Naive thymus-derived CD4-positive, alpha-beta T cell (primary cell): ENCODE measurements around the gene AGPAT4. TPM values are rescaled to one million over a fixed set of nuclear protein-coding genes. Genes with fewer than 3 reads are reported as not detected.

ENCODE experiments used
- ATAC-seq: fragments of 150-1000 bp; cut with Tn5 transposase; 2 replicates; pipeline ENCODE4 v1.10.0; 2021; ENCODE audit warnings: mild to moderate bottlenecking, moderate library complexity
- CTCF ChIA-PET: fragments of 350-600 bp; sonication (Branson Sonifier 250); formaldehyde crosslinking; loops from one replicate; lab custom pipeline; 2021; ENCODE audit warnings: antibody characterized with exemption; lab: Charles Lee
- POLR2A ChIA-PET: fragments of 350-600 bp; sonication (Branson Sonifier 250); formaldehyde crosslinking; loops from one replicate; lab custom pipeline; 2021; ENCODE audit warnings: antibody characterized with exemption, inconsistent platforms; lab: Charles Lee
- DNase-seq, 9 donors: peaks; one replicate each; pipeline versions ENCODE4 v3.0.0 to v3.0.0-alpha.2; 2020 to 2022; ENCODE audit warnings: mixed read lengths in 1 of 9
- H3K27ac ChIP-seq: one replicate; pipeline ENCODE4 v1.7.0; 2013; ENCODE audit warnings: mild to moderate bottlenecking, low read depth, low read length, moderate library complexity
- H3K27me3 ChIP-seq, 2 donors: one replicate each; pipeline ENCODE4 v1.7.0; 2013; ENCODE audit warnings: low read length in 2 of 2, mild to moderate bottlenecking in 2 of 2, moderate library complexity in 2 of 2; ENCODE audit not compliant: control insufficient read depth in 2 of 2, insufficient read depth in 2 of 2
- H3K36me3 ChIP-seq, 3 experiments: 1 replicate in 2 of 3; 2 replicates in 1 of 3; pipeline ENCODE4 v1.7.0; 2013; ENCODE audit warnings: low read length in 3 of 3, mild to moderate bottlenecking in 3 of 3, moderate library complexity in 1 of 3; ENCODE audit not compliant: insufficient read depth in 3 of 3, control insufficient read depth in 2 of 3
- H3K4me1 ChIP-seq, 2 donors: one replicate each; pipeline ENCODE4 v1.7.0; 2013; ENCODE audit warnings: low read length in 2 of 2, mild to moderate bottlenecking in 2 of 2, moderate library complexity in 1 of 2; ENCODE audit not compliant: control insufficient read depth in 2 of 2, insufficient read depth in 2 of 2
- H3K4me3 ChIP-seq: 2 replicates; pipeline ENCODE4 v1.7.0; 2013; ENCODE audit warnings: mild to moderate bottlenecking, low read length
- H3K9me3 ChIP-seq, 3 experiments: 1 replicate in 2 of 3; 2 replicates in 1 of 3; pipeline ENCODE4 v1.7.0; 2013; ENCODE audit warnings: low read length in 3 of 3; ENCODE audit not compliant: control insufficient read depth in 2 of 3
- H3K27ac Mint-ChIP-seq, 9 donors: one replicate each; pipeline ENCODE4 v1.8.0; 2020 to 2022; ENCODE audit warnings: mixed read lengths in 9 of 9, mild to moderate bottlenecking in 8 of 9, moderate library complexity in 5 of 9, inconsistent platforms in 2 of 9
- H3K27me3 Mint-ChIP-seq, 5 donors: one replicate each; pipeline ENCODE4 v1.8.0; 2021 to 2022; ENCODE audit warnings: mixed read lengths in 5 of 5, mild to moderate bottlenecking in 1 of 5
- H3K36me3 Mint-ChIP-seq, 5 donors: one replicate each; pipeline ENCODE4 v1.8.0; 2020 to 2022; ENCODE audit warnings: mixed read lengths in 5 of 5, mild to moderate bottlenecking in 3 of 5, inconsistent platforms in 1 of 5
- H3K4me1 Mint-ChIP-seq, 7 donors: one replicate each; pipeline ENCODE4 v1.8.0; 2020 to 2022; ENCODE audit warnings: mixed read lengths in 7 of 7, mild to moderate bottlenecking in 3 of 7, inconsistent platforms in 1 of 7
- H3K4me3 Mint-ChIP-seq, 10 donors: one replicate each; pipeline ENCODE4 v1.8.0; 2020 to 2022; ENCODE audit warnings: mild to moderate bottlenecking in 10 of 10, mixed read lengths in 10 of 10, moderate library complexity in 6 of 10, inconsistent platforms in 2 of 10
- H3K9me3 Mint-ChIP-seq, 11 donors: one replicate each; pipeline ENCODE4 v1.8.0; 2020 to 2022; ENCODE audit warnings: mixed read lengths in 11 of 11, mild to moderate bottlenecking in 4 of 11, inconsistent platforms in 1 of 11, moderate library complexity in 1 of 11
- intact Hi-C, 2 donors: fragments of 100-400 bp; cut with micrococcal nuclease; formaldehyde crosslinking; loops; one replicate each; pipeline ENCODE4 v1.15.1; 2023
- polyA plus RNA-seq, 2 donors: library from polyadenylated mRNA; unstranded; fragments of 300-500 nt; fragmentation: Illumina TruSeq; gene quantifications; one replicate each; pipeline ENCODE4 v1.2.3, GENCODE V29; 2021
- total RNA-seq, 6 experiments: library from RNA in 5 of 6; stranded (reverse) in 5 of 6; gene quantifications; 1 replicate in 5 of 6; 2 replicates in 1 of 6; pipeline ENCODE4 v1.2.3 and lab custom pipeline; 2021 to 2026

AGPAT4 gene
- total and polyA plus RNA-seq, 7 experiments from 2014 or later = 1.1 to 16.2 (median 2.4) TPM

GRCh38 chr6:161150566-161150965, 123.3 kb downstream of the AGPAT4 start:
- Histone ChIP-seq H3K4me3 (no peak overlapping the region), H3K36me3 (no peaks in the 10 kb centered on the region), H3K27ac (no peak overlapping the region), H3K9me3 (no peaks in the 10 kb centered on the region), H3K27me3 (no peaks in the 10 kb centered on the region), H3K4me1 (no peaks in the 10 kb centered on the region)
- H3K4me3 Mint-ChIP-seq = no peak overlapping the region
- CTCF ChIA-PET = no interaction called here
- POLR2A ChIA-PET = no interaction called here
- ATAC-seq (no peak), DNase-seq (no peak)
- intact Hi-C loops = no loop called here
- no peak overlapping the region for H3K27ac Mint-ChIP-seq
- peaks cover 0 to 12% (median 0%) of the 10 kb centered on the region in 5 donors for H3K36me3 Mint-ChIP-seq
- H3K9me3 Mint-ChIP-seq = no peaks in the 10 kb centered on the region
- no peaks in the 10 kb centered on the region for H3K4me1 Mint-ChIP-seq
- no peaks in the 10 kb centered on the region for H3K27me3 Mint-ChIP-seq

GRCh38 chr6:161150136-161150535, 123.7 kb downstream of the AGPAT4 start:
- CTCF ChIA-PET = no interaction called here
- no peak overlapping the region for H3K27ac Mint-ChIP-seq

GRCh38 chr6:161143663-161144430, 130.0 kb downstream of the AGPAT4 start:
- intact Hi-C loops = no loop called here
- H3K9me3 Mint-ChIP-seq = no peaks in the 10 kb centered on the region

More at GRCh38 chr6:161150136-161150535, 123.7 kb downstream of the AGPAT4 start:
- Histone ChIP-seq H3K36me3 (no peaks in the 10 kb centered on the region), H3K9me3 (no peaks in the 10 kb centered on the region), H3K4me1 (no peaks in the 10 kb centered on the region), H3K4me3 (no peak overlapping the region), H3K27me3 (no peaks in the 10 kb centered on the region), H3K27ac (no peak overlapping the region)
- Mint-ChIP-seq H3K27me3 (no peaks in the 10 kb centered on the region), H3K4me3 (no peak overlapping the region), H3K9me3 (no peaks in the 10 kb centered on the region), H3K36me3 (peaks cover 0 to 12% (median 0%) of the 10 kb centered on the region in 5 donors), H3K4me1 (no peaks in the 10 kb centered on the region)
- no peak for ATAC-seq
- POLR2A ChIA-PET = no interaction called here
- no peak for DNase-seq
- intact Hi-C loops = no loop called here

GRCh38 chr6:161142957-161143296, 130.9 kb downstream of the AGPAT4 start:
- Histone ChIP-seq H3K4me3 (no peak overlapping the region), H3K9me3 (no peaks in the 10 kb centered on the region), H3K36me3 (no peaks in the 10 kb centered on the region), H3K27ac (no peak overlapping the region), H3K4me1 (no peaks in the 10 kb centered on the region), H3K27me3 (no peaks in the 10 kb centered on the region)
- ChIA-PET POLR2A (no interaction called here), CTCF (no interaction called here)
- no peaks in the 10 kb centered on the region for H3K9me3 Mint-ChIP-seq
- no peaks in the 10 kb centered on the region for H3K4me1 Mint-ChIP-seq
- H3K27ac Mint-ChIP-seq = no peak overlapping the region
- no peaks in the 10 kb centered on the region for H3K27me3 Mint-ChIP-seq
- no peak overlapping the region for H3K4me3 Mint-ChIP-seq
- ATAC-seq = no peak
- DNase-seq = no peak
- intact Hi-C loops = no loop called here
- peaks cover 0 to 17% (median 4%) of the 10 kb centered on the region in 5 donors for H3K36me3 Mint-ChIP-seq

More at GRCh38 chr6:161143663-161144430, 130.0 kb downstream of the AGPAT4 start:
- ATAC-seq = no peak
- H3K27ac Mint-ChIP-seq = no peak overlapping the region
- no peaks in the 10 kb centered on the region for H3K4me1 Mint-ChIP-seq
- POLR2A ChIA-PET = no interaction called here
- DNase-seq = no peak
- H3K36me3 Mint-ChIP-seq = peaks cover 0 to 17% (median 4%) of the 10 kb centered on the region in 5 donors
- Histone ChIP-seq H3K9me3 (no peaks in the 10 kb centered on the region), H3K36me3 (no peaks in the 10 kb centered on the region), H3K27ac (no peak overlapping the region), H3K4me1 (no peaks in the 10 kb centered on the region), H3K27me3 (no peaks in the 10 kb centered on the region), H3K4me3 (no peak overlapping the region)
- no peak overlapping the region for H3K4me3 Mint-ChIP-seq
- no peaks in the 10 kb centered on the region for H3K27me3 Mint-ChIP-seq
- CTCF ChIA-PET = no interaction called here

- ChIA-PET CTCF (no interaction called here), POLR2A (no interaction called here)
- no peaks in the 10 kb centered on the region for H3K4me1 Mint-ChIP-seq
These were observed 132.7 kb downstream of the AGPAT4 start for GRCh38 chr6:161141173-161141572.

GRCh38 chr6:161140554-161140875, 133.3 kb downstream of the AGPAT4 start:
- Mint-ChIP-seq H3K27me3 (no peaks in the 10 kb centered on the region), H3K9me3 (no peaks in the 10 kb centered on the region), H3K4me3 (no peak overlapping the region), H3K4me1 (no peaks in the 10 kb centered on the region), H3K36me3 (peaks cover 0 to 23% (median 2%) of the 10 kb centered on the region in 5 donors), H3K27ac (no peak overlapping the region)
- no peaks in the 10 kb centered on the region for H3K4me1 ChIP-seq
- ChIA-PET POLR2A (no interaction called here), CTCF (no interaction called here)
- no peaks in the 10 kb centered on the region for H3K36me3 ChIP-seq
- no peak for ATAC-seq
- H3K27ac ChIP-seq = no peak overlapping the region
- no peak overlapping the region for H3K4me3 ChIP-seq
- H3K9me3 ChIP-seq = no peaks in the 10 kb centered on the region
- intact Hi-C loops = no loop called here
- no peaks in the 10 kb centered on the region for H3K27me3 ChIP-seq
- no peak for DNase-seq

More at GRCh38 chr6:161141173-161141572, 132.7 kb downstream of the AGPAT4 start:
- Mint-ChIP-seq H3K4me3 (no peak overlapping the region), H3K27ac (no peak overlapping the region), H3K27me3 (no peaks in the 10 kb centered on the region), H3K9me3 (no peaks in the 10 kb centered on the region), H3K36me3 (peaks cover 0 to 22% (median 2%) of the 10 kb centered on the region in 5 donors)
- no peaks in the 10 kb centered on the region for H3K36me3 ChIP-seq
- no peak overlapping the region for H3K27ac ChIP-seq
- H3K4me3 ChIP-seq = no peak overlapping the region
- H3K27me3 ChIP-seq = no peaks in the 10 kb centered on the region
- ATAC-seq (no peak), DNase-seq (no peak)
- H3K4me1 ChIP-seq = no peaks in the 10 kb centered on the region
- intact Hi-C loops = no loop called here
- H3K9me3 ChIP-seq = no peaks in the 10 kb centered on the region
